Activated CD8-positive, alpha-beta memory T cell treated with anti-CD3 and anti-CD28 coated beads for 1 hour (primary cell): ENCODE results near the gene CETP.

Experiments
- DNase-seq, 2 donors: peaks; one replicate each; pipeline ENCODE4 v3.0.0-alpha.2; 2020; ENCODE audit warnings: low read depth in 1 of 2; ENCODE audit errors: extremely low read depth in 1 of 2

Gene CETP

GRCh38 chr16:57016831-57017230 is 55.1 kb downstream of the CETP start:
- no peak for DNase-seq

GRCh38 chr16:57017251-57017650 is 55.5 kb downstream of the CETP start:
- DNase-seq, result no peak

GRCh38 chr16:57019746-57020145 is 58.0 kb downstream of the CETP start:
- DNase-seq, result no peak

GRCh38 chr16:57020651-57021050 is 58.9 kb downstream of the CETP start:
- no peak for DNase-seq

- no peak for DNase-seq
Measured at GRCh38 chr16:57021757-57022156, 60.0 kb downstream of the CETP start.

- no peak for DNase-seq
Measured at GRCh38 chr16:57022445-57022844, 60.7 kb downstream of the CETP start.

GRCh38 chr16:57023541-57024249 is 61.9 kb downstream of the CETP start:
- peak; percentile 58 to 68 for DNase-seq

- DNase-seq, result no peak
Measured at GRCh38 chr16:57024894-57025680, 63.3 kb downstream of the CETP start.

GRCh38 chr16:57025941-57026777 is 64.4 kb downstream of the CETP start:
- no peak for DNase-seq

- DNase-seq, result no peak
Measured at GRCh38 chr16:57026778-57027062, 65.0 kb downstream of the CETP start.

GRCh38 chr16:57027067-57027466 is 65.3 kb downstream of the CETP start:
- DNase-seq, result no peak

GRCh38 chr16:57028086-57028485 is 66.3 kb downstream of the CETP start:
- no peak for DNase-seq

GRCh38 chr16:57029161-57030160 is 67.7 kb downstream of the CETP start:
- DNase-seq, result no peak

- no peak for DNase-seq
Measured at GRCh38 chr16:57030346-57030902, 68.7 kb downstream of the CETP start.

- no peak for DNase-seq
Measured at GRCh38 chr16:57031156-57031555, 69.4 kb downstream of the CETP start.

- no peak for DNase-seq
Measured at GRCh38 chr16:57032346-57032745, 70.6 kb downstream of the CETP start.

- no peak for DNase-seq
Measured at GRCh38 chr16:57032931-57033330, 71.2 kb downstream of the CETP start.
